Central memory CD8-positive, alpha-beta T cell (primary cell): ENCODE results near the gene ERCC6L2.

Experiments used
- ATAC-seq: fragments of 150-1000 bp; cut with Tn5 transposase; replicated peaks from 2 replicates; pipeline ENCODE4 v1.10.0; 2022; ENCODE audit warnings: mild to moderate bottlenecking, moderate FRiP score, moderate number of reproducible peaks; ENCODE audit not compliant: poor library complexity, severe bottlenecking; ENCODE audit errors: extremely low read depth
- DNase-seq, 2 donors: peaks; one replicate each; pipeline ENCODE4 v3.0.0; 2021; ENCODE audit warnings: low spot score in 2 of 2
- H3K27ac Mint-ChIP-seq: one replicate; pipeline ENCODE4 v1.8.0; 2022; ENCODE audit warnings: low read depth, mild to moderate bottlenecking, moderate library complexity, mixed read lengths
- H3K27me3 Mint-ChIP-seq: one replicate; pipeline ENCODE4 v1.8.0; 2022; ENCODE audit warnings: mixed read lengths
- H3K36me3 Mint-ChIP-seq: one replicate; pipeline ENCODE4 v1.8.0; 2022; ENCODE audit warnings: mild to moderate bottlenecking, moderate library complexity, mixed read lengths; ENCODE audit not compliant: insufficient read depth
- H3K4me1 Mint-ChIP-seq: one replicate; pipeline ENCODE4 v1.8.0; 2022; ENCODE audit warnings: mixed read lengths
- H3K4me3 Mint-ChIP-seq: one replicate; pipeline ENCODE4 v1.8.0; 2022; ENCODE audit warnings: mild to moderate bottlenecking, moderate library complexity, mixed read lengths
- H3K9me3 Mint-ChIP-seq: one replicate; pipeline ENCODE4 v1.8.0; 2022; ENCODE audit warnings: mixed read lengths

ERCC6L2 gene

DNA sequence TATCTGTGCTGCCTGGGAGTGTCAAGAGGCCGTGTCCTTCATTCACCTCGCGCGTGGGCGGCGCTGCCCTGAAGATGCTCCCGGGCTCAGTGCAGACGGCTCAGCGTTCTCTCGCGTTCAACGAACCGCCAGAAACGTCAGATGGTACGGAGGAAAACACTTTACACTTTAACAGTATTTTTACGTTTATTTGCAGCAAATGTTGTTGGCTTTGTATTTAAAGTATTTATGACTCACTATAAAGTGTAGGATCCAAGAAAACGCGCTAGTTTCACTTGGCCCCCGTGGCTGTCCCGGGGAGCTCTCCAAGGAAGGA lies 544 bp upstream of the ERCC6L2 start:
- Mint-ChIP-seq H3K36me3 (peaks cover 32% of the 10 kb centered on the region), H3K27ac (no peak overlapping the region)
- ATAC-seq, result peak; percentile 49

DNA sequence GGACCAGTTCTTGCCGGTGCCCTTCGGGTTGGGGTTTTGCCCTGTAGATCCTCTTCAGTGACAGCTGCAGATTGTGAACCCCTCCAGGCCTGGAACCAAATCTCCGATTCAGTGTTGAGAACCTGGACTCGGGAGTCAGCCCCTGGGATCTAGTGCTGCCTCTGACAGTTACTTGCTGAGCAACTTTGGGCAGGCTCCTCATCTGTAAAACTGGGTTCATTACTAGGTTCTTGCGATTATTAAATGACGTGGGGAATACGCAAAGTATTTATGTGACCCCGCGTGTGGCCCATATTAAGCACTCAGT lies 600 bp downstream of the ERCC6L2 start:
- DNase-seq (no peak), ATAC-seq (no peak)
- H3K27me3 Mint-ChIP-seq, result no peaks in the 10 kb centered on the region
- H3K4me3 Mint-ChIP-seq, result no peak overlapping the region
- H3K4me1 Mint-ChIP-seq, result peaks cover 15% of the 10 kb centered on the region
- no peak overlapping the region for H3K27ac Mint-ChIP-seq
- H3K36me3 Mint-ChIP-seq, result peaks cover 31% of the 10 kb centered on the region
- no peaks in the 10 kb centered on the region for H3K9me3 Mint-ChIP-seq

More for the DNA sequence above, 544 bp upstream of the ERCC6L2 start:
- DNase-seq, result peak; percentile 45 to 55
- no peaks in the 10 kb centered on the region for H3K27me3 Mint-ChIP-seq
- H3K9me3 Mint-ChIP-seq, result no peaks in the 10 kb centered on the region
- H3K4me3 Mint-ChIP-seq, result no peak overlapping the region
- peaks cover 10% of the 10 kb centered on the region for H3K4me1 Mint-ChIP-seq

DNA sequence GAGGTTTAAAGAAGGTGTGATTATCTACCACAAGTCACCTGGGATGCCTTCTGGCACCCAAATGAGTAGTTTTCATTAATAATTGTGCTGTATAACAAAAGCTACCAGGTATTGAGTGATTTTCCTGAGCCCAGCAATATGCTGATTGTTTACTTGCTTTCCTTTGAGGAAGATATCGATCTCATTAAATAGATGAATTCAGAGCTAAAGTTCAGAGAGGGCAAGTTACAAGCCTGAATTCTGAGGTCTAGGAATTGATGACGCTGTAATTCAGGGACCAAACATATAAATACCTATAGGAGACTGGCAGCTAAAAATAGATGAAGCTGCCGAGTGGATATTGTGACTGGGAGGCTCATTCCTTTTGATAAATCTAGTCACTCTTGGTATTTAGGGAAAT lies 1.1 kb downstream of the ERCC6L2 start:
- Mint-ChIP-seq H3K27ac (no peak overlapping the region), H3K4me1 (peaks cover 15% of the 10 kb centered on the region), H3K36me3 (peaks cover 31% of the 10 kb centered on the region), H3K9me3 (no peaks in the 10 kb centered on the region), H3K27me3 (no peaks in the 10 kb centered on the region), H3K4me3 (no peak overlapping the region)
- DNase-seq (no peak), ATAC-seq (no peak)

DNA sequence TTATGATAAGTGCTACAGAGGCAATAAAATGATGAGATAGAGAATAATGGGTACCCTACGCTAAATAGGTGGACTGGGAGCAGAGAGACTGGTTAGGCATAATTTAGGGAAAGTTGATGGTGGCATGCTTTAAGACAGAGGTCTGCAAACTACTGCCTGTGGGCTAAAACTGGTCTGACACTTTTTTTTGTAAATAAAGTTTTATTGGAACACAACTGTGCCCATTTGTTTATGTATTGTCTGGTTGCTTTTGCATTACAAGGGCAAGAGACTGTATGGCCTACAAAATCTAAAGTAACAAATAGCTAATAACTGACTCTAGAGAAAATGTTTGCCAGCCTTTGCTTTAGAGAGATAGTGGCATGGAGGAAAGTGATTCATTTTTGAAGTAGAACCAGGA lies 2.5 kb downstream of the ERCC6L2 start:
- DNase-seq, result no peak
- ATAC-seq, result no peak
- Mint-ChIP-seq H3K9me3 (no peaks in the 10 kb centered on the region), H3K27ac (no peak overlapping the region), H3K4me3 (no peak overlapping the region), H3K4me1 (peaks cover 20% of the 10 kb centered on the region), H3K27me3 (no peaks in the 10 kb centered on the region), H3K36me3 (peaks cover 28% of the 10 kb centered on the region)

DNA sequence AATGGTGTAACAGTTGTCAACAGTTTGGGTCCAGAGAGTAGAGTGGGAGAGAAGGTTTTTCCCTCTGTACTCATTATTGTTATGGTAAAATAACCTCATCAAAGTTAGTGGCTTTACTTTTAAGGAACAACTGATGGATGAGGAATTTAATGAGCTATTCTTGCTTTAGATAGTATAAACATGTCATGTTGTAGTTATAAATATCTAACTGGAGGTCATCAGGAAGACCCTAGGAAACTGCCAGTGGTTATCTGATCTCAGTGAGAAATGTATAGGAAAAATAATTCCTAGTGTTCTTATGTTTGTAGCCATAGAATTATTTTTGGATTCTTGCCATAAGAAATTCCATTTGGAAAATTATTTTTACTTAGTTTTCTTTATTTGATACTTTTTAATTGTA lies 4.1 kb downstream of the ERCC6L2 start:
- Mint-ChIP-seq H3K4me1 (peaks cover 18% of the 10 kb centered on the region), H3K4me3 (no peak overlapping the region), H3K27me3 (no peaks in the 10 kb centered on the region), H3K36me3 (peaks cover 25% of the 10 kb centered on the region), H3K27ac (no peak overlapping the region), H3K9me3 (no peaks in the 10 kb centered on the region)
- DNase-seq, result no peak
- no peak for ATAC-seq

DNA sequence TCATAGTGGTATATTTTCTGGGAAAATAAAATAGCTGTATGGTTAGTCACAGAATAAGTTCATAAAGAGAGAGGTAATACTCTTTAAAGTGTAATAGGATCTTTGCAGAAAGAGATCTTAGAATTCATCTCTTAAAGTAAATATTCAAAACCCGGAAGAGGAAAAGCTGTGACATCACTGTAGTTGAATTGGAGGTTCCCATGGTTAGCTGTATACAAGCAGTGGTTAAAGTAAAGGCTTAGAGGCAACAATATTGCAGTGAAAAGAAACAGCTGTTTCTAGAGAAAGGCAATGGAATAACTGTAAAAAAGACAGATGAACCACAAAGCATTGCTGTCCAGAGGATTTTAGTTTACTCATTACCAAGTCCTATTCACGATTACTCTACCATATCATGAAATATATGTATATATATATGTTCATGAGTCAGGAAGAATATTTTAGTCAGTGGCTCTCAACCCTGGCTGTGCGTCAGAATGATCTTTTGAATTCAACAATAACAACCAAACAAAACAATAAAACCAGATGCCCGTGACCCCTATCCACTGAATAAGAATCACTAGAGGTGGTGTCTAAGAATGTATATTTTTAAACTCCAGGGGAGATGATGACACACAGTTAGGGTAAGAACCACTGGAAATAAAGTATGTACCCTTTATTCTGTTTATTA lies 4.7 kb downstream of the ERCC6L2 start:
- H3K4me3 Mint-ChIP-seq, result no peak overlapping the region
- no peaks in the 10 kb centered on the region for H3K27me3 Mint-ChIP-seq
- ATAC-seq (no peak), DNase-seq (no peak)
- no peak overlapping the region for H3K27ac Mint-ChIP-seq
- peaks cover 18% of the 10 kb centered on the region for H3K4me1 Mint-ChIP-seq
- peaks cover 19% of the 10 kb centered on the region for H3K36me3 Mint-ChIP-seq
- no peaks in the 10 kb centered on the region for H3K9me3 Mint-ChIP-seq

DNA sequence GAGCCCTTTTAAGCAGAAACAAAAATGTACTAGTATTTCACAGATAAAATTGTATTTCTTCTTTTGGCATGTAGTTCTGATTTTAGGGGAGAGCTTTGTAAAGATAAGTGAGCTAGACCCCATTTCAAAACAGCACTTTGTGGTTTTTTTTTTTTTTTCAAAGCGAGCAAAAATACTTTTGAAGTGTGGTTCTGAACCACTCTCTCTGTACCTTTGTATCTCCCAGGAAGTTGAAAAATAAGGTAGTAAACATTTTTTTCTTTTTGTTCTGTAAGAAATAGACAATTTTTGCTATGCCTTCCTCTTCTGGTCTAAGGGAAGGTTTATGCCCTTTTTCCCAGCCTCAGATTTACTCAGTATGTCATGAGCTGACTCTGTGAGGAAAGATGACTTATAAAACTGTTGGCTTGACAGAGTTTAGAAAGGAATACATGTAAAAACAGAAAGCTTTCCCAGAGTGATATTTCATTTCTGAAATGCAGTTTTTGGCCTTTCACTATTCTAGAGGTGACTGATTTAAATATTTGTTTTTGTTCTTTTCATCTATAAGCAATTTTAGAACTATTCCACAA lies 12.5 kb downstream of the ERCC6L2 start:
- peak overlapping the region; percentile 32 for H3K27ac Mint-ChIP-seq
- peak; percentile 40 for ATAC-seq
- H3K36me3 Mint-ChIP-seq, result peaks cover 2% of the 10 kb centered on the region
- peaks cover 31% of the 10 kb centered on the region for H3K4me1 Mint-ChIP-seq
- H3K27me3 Mint-ChIP-seq, result no peaks in the 10 kb centered on the region
- H3K9me3 Mint-ChIP-seq, result no peaks in the 10 kb centered on the region
- no peak for DNase-seq
- peak overlapping the region; percentile 23 for H3K4me3 Mint-ChIP-seq

DNA sequence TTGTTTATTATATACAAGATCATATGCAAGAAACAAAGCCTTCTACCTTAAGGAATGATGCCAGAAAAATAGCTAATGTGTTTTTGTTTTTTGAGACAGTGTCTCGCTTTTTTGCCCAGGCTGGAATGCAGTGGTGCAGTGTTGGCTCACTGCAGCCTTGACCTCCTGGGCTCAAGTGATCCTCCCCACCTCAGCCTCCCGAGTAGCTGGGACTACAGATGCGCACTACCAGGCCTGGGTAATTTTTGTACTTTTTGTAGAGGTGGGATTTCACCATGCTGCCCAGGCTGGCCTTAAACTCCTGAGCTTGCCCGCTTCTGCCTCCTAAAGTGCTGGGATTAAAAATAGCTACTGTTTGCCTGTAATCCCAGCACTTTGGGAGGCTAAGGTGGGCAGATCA lies 15.1 kb downstream of the ERCC6L2 start:
- Mint-ChIP-seq H3K4me3 (no peak overlapping the region), H3K27ac (no peak overlapping the region), H3K9me3 (no peaks in the 10 kb centered on the region), H3K27me3 (no peaks in the 10 kb centered on the region), H3K36me3 (no peaks in the 10 kb centered on the region), H3K4me1 (peaks cover 34% of the 10 kb centered on the region)
- ATAC-seq, result no peak
- DNase-seq, result no peak

DNA sequence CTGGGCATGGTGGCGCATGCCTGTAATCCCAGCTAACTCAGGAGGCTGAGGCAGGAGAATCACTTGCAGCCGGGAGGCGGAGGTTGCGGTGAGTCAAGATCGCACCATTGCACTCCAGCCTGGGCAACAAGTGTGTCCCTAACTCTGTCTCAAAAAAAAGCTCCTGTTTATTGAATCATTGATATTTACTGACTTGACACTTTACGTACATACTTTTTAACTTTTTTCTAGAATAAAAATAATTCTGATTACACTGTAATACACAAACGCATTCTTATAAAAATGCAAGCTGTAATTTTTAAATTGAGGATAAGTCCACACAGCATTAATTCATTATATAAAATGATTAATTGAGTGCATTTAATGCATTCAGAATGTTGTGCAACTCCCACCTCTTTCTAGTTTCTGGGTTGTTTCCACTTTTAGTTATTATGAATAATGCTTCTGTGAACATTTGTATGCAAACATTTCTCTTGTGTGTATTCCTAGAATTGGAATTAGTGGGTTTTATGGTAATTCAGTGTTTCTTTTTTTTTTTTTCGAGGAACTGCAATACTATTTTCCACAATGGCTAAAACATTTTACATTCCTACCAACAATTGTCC lies 15.7 kb downstream of the ERCC6L2 start:
- Mint-ChIP-seq H3K36me3 (no peaks in the 10 kb centered on the region), H3K4me1 (peaks cover 40% of the 10 kb centered on the region), H3K4me3 (no peak overlapping the region), H3K27ac (no peak overlapping the region), H3K9me3 (no peaks in the 10 kb centered on the region), H3K27me3 (no peaks in the 10 kb centered on the region)
- DNase-seq (no peak), ATAC-seq (no peak)

DNA sequence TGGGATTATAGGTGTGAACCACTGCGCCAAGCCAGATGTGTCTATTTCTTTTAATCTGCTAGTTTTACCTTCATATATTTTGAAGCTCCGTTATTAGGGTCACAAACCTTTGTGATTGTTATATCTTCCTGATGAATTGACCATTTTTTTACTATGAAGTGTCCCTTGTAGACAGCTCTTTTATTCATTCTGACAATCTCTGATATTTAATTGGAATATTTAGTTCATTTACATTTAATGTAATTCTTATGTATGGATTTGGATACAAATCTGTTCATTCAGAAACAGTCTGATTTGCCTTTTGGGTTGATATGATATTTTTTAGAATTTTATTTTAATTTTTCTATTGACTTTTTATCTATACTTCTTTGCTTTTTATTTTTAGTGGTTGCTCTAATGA lies 17.2 kb downstream of the ERCC6L2 start:
- DNase-seq, result no peak
- Mint-ChIP-seq H3K4me1 (peaks cover 39% of the 10 kb centered on the region), H3K36me3 (no peaks in the 10 kb centered on the region), H3K9me3 (no peaks in the 10 kb centered on the region), H3K27ac (no peak overlapping the region), H3K4me3 (no peak overlapping the region), H3K27me3 (no peaks in the 10 kb centered on the region)
- ATAC-seq, result no peak

DNA sequence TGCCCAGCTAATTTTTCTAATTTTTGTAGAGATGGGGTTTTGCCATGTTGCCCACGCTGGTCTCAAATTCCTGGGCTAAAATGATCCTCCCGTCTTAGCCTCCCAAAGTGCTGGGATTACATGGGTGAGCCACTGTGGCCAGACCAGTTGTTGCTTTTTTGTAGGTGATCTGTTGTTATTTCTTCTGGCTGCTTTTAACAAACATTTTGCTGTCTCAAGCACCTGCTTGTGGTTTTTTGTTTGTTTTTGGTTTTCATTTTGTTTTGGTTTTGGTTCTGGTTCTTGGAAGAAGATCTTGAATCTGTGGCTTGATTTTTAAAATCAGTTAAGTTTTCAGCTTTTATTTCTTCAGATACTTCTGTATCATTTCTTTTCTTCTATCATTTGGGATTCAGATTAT lies 21.1 kb downstream of the ERCC6L2 start:
- H3K36me3 Mint-ChIP-seq, result peaks cover 8% of the 10 kb centered on the region
- DNase-seq, result no peak
- no peak overlapping the region for H3K27ac Mint-ChIP-seq

DNA sequence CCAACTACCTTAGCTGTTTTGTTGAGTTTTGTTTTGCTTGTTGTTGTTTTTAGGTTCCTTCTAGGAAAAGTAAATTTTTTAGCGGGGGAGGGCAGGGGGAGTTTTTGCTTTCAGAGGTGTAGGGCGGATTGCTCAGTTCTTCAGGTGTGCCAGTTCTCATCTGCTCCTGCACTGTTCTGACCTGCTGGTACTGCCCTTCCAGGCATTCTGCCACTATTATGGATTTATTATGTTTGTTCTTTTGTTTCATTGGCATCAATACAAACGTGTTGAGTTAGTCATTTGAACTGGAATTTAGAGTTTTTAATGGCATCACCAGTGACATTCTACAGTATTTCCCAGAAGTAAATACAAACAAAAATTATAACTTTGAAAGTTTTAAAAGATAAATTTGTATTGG lies 26.0 kb downstream of the ERCC6L2 start:
- Mint-ChIP-seq H3K4me1 (peaks cover 7% of the 10 kb centered on the region), H3K27ac (no peak overlapping the region), H3K27me3 (no peaks in the 10 kb centered on the region), H3K36me3 (peaks cover 10% of the 10 kb centered on the region), H3K4me3 (no peak overlapping the region), H3K9me3 (no peaks in the 10 kb centered on the region)
- DNase-seq (no peak), ATAC-seq (no peak)

More for the DNA sequence above, 21.1 kb downstream of the ERCC6L2 start:
- H3K4me1 Mint-ChIP-seq, result peaks cover 25% of the 10 kb centered on the region
- H3K4me3 Mint-ChIP-seq, result no peak overlapping the region
- ATAC-seq, result no peak
- no peaks in the 10 kb centered on the region for H3K27me3 Mint-ChIP-seq
- no peaks in the 10 kb centered on the region for H3K9me3 Mint-ChIP-seq

DNA sequence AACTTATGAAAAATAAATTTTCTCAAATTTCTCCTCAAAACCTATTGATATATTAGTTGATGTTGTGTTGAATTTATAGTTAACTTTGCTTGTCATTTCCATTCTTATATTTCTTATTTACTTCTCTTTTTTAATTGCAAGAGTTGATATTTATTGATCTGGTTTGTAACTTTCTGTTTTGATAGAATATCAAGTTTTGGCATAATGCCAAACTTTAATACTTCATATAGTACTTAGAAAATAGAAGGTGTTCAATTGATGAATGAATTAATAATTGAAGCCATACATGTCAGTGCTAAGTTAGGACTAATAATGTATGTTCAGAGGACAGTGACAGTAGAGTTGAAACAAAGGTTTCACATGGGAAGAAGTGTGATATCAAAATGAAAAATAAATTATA lies 27.9 kb downstream of the ERCC6L2 start:
- H3K4me3 Mint-ChIP-seq, result no peak overlapping the region
- no peaks in the 10 kb centered on the region for H3K27me3 Mint-ChIP-seq
- no peak for ATAC-seq
- no peaks in the 10 kb centered on the region for H3K9me3 Mint-ChIP-seq
- no peak for DNase-seq
- no peaks in the 10 kb centered on the region for H3K4me1 Mint-ChIP-seq
- no peak overlapping the region for H3K27ac Mint-ChIP-seq
- peaks cover 13% of the 10 kb centered on the region for H3K36me3 Mint-ChIP-seq
